Prostate gland (tissue), 2 donors: ENCODE data around the gene CHST8.

Experiments
- POLR2A ChIP-seq: fragments of 450-650 bp; IDR thresholded peaks from one replicate; pipeline ENCODE4 v1.6.1; 2016; ENCODE audit warnings: antibody characterized with exemption, mild to moderate bottlenecking
- POLR2AphosphoS5 ChIP-seq: sonication (generic); formaldehyde crosslinking; IDR thresholded peaks from one replicate; pipeline ENCODE4 v1.6.1; 2017; ENCODE audit warnings: antibody characterized with exemption
- TF ChIP-seq, protein P1 (sequence below), 4 experiments: fragments of 200-600 bp in 2 of 4; fragments of 450-650 bp in 2 of 4; sonication (generic) in 2 of 4; IDR thresholded peaks; 1 replicate in 3 of 4; 2 replicates in 1 of 4; pipeline ENCODE4 v1.5.1; 2016 to 2019; ENCODE audit warnings: antibody characterized with exemption in 4 of 4, mild to moderate bottlenecking in 2 of 4, moderate library complexity in 2 of 4

DNA sequence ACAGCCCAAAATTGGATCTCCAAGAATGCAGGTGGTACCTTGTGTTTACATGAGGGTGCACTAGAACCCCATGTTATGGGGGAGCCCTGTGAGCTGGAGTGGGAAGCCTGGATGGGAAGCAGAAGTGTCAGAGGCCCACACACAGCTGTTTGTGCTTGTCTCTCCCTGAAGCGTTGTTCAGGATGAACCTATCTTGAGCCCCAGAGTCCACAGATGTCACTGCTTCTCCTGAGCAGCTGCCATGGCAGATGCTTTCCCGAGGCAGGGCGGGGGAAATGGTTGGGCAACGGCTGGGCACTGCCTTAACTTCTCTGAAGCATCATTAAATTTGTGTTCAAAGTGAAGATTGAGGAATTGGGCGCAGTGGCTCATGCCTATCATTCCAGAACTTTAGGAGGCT is 17.1 kb upstream of the CHST8 start:
- TF ChIP-seq, protein P1, sequence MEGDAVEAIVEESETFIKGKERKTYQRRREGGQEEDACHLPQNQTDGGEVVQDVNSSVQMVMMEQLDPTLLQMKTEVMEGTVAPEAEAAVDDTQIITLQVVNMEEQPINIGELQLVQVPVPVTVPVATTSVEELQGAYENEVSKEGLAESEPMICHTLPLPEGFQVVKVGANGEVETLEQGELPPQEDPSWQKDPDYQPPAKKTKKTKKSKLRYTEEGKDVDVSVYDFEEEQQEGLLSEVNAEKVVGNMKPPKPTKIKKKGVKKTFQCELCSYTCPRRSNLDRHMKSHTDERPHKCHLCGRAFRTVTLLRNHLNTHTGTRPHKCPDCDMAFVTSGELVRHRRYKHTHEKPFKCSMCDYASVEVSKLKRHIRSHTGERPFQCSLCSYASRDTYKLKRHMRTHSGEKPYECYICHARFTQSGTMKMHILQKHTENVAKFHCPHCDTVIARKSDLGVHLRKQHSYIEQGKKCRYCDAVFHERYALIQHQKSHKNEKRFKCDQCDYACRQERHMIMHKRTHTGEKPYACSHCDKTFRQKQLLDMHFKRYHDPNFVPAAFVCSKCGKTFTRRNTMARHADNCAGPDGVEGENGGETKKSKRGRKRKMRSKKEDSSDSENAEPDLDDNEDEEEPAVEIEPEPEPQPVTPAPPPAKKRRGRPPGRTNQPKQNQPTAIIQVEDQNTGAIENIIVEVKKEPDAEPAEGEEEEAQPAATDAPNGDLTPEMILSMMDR (IDR thresholded peaks at IDR 0.05): no peak
- no peak for TF ChIP-seq POLR2AphosphoS5
- TF ChIP-seq POLR2A: no peak
